Esophagus squamous epithelium (tissue), 4 donors: Measurements from ENCODE around the gene INKA2.

Source experiments
- CTCF ChIP-seq, 6 experiments: fragments of 450-650 bp in 4 of 6; fragments of 200-600 bp in 2 of 6; sonication (generic) in 2 of 6; IDR thresholded peaks; one replicate each; pipeline ENCODE4 v1.5.1; 2016 to 2019; ENCODE audit warnings: antibody characterized with exemption in 6 of 6, mild to moderate bottlenecking in 4 of 6, moderate library complexity in 4 of 6
- POLR2A ChIP-seq, 4 donors: fragments of 450-650 bp; IDR thresholded peaks; one replicate each; pipeline ENCODE4 v1.6.1; 2017; ENCODE audit warnings: antibody characterized with exemption in 4 of 4, mild to moderate bottlenecking in 4 of 4, moderate library complexity in 3 of 4

GRCh38 chr1:111776391-111776790, 37.2 kb upstream of the INKA2 start:
- TF ChIP-seq POLR2A (IDR thresholded peaks at IDR 0.05) (no peak), CTCF (IDR thresholded peaks at IDR 0.05) (no peak)
